DMS153 (cell line): Measurements from ENCODE around the gene STX16.

Experiments
- DNase-seq: peaks from one replicate; lab custom pipeline; 2025; lab: John Stamatoyannopoulos, UW

Gene STX16

GRCh38 chr20:58650776-58651558 lies at the start of gene STX16:
Gene STX16, plus strand, starts transcription at chr20:58651283. Its CDS starts 724 bp downstream, at chr20:58652007.
- peak; percentile 77 for DNase-seq

- no peak for DNase-seq
Measured at GRCh38 chr20:58602124-58602523, 49.0 kb upstream of the STX16 start.

GRCh38 chr20:58603721-58604120 lies 47.4 kb upstream of the STX16 start:
- no peak for DNase-seq

- DNase-seq = no peak
Measured at GRCh38 chr20:58604128-58604881, 46.8 kb upstream of the STX16 start.

GRCh38 chr20:58605292-58606065 lies 45.6 kb upstream of the STX16 start:
- no peak for DNase-seq

GRCh38 chr20:58606184-58606583 lies 44.9 kb upstream of the STX16 start:
- DNase-seq = no peak

- no peak for DNase-seq
Measured at GRCh38 chr20:58608096-58608840, 42.8 kb upstream of the STX16 start.

- DNase-seq = no peak
Measured at GRCh38 chr20:58609026-58609425, 42.1 kb upstream of the STX16 start.

GRCh38 chr20:58610071-58610800 lies 40.8 kb upstream of the STX16 start:
- no peak for DNase-seq

- no peak for DNase-seq
Measured at GRCh38 chr20:58610811-58611210, 40.3 kb upstream of the STX16 start.

- DNase-seq = no peak
Measured at GRCh38 chr20:58611236-58612030, 39.6 kb upstream of the STX16 start.

- no peak for DNase-seq
Measured at GRCh38 chr20:58612121-58612691, 38.9 kb upstream of the STX16 start.

- no peak for DNase-seq
Measured at GRCh38 chr20:58613061-58613854, 37.8 kb upstream of the STX16 start.

- DNase-seq = no peak
Measured at GRCh38 chr20:58614366-58614765, 36.7 kb upstream of the STX16 start.

GRCh38 chr20:58614984-58615760 lies 35.9 kb upstream of the STX16 start:
- no peak for DNase-seq

GRCh38 chr20:58616411-58616810 lies 34.7 kb upstream of the STX16 start:
- no peak for DNase-seq

- DNase-seq = no peak
Measured at GRCh38 chr20:58617158-58617557, 33.9 kb upstream of the STX16 start.

- no peak for DNase-seq
Measured at GRCh38 chr20:58618351-58619076, 32.6 kb upstream of the STX16 start.
